GM19025 (cell line): ENCODE measurements around the gene C10orf95.

ENCODE experiments used
- ATAC-seq: cut with Tn5 transposase; IDR thresholded peaks from one replicate; pipeline ENCODE4 v1.9.1; 2021; ENCODE audit warnings: mild to moderate bottlenecking, low read depth, moderate library complexity; ENCODE audit not compliant: unreplicated experiment

Gene C10orf95

GRCh38 chr10:102435529-102436233 is 15.7 kb downstream of the C10orf95 start:
- ATAC-seq, result no peak

- no peak for ATAC-seq
Measured at GRCh38 chr10:102435133-102435497, 16.2 kb downstream of the C10orf95 start.

GRCh38 chr10:102434394-102435132 is 16.8 kb downstream of the C10orf95 start:
- no peak for ATAC-seq

GRCh38 chr10:102433619-102434046 is 17.7 kb downstream of the C10orf95 start:
- no peak for ATAC-seq

- ATAC-seq, result peak; percentile 85
Measured at GRCh38 chr10:102432162-102432950, 19.0 kb downstream of the C10orf95 start, which contains the start of gene CUEDC2. Gene CUEDC2 (minus strand): TSS chr10:102432574. CDS start chr10:102425188, 7,386 bp downstream.

GRCh38 chr10:102431452-102432124 is 19.8 kb downstream of the C10orf95 start:
- no peak for ATAC-seq

GRCh38 chr10:102429468-102429867 is 21.9 kb downstream of the C10orf95 start:
- ATAC-seq, result no peak

- ATAC-seq, result no peak
Measured at GRCh38 chr10:102426803-102427287, 24.5 kb downstream of the C10orf95 start.

- no peak for ATAC-seq
Measured at GRCh38 chr10:102425444-102425843, 25.9 kb downstream of the C10orf95 start.

GRCh38 chr10:102424916-102425315 is 26.4 kb downstream of the C10orf95 start:
- ATAC-seq, result no peak

- ATAC-seq, result no peak
Measured at GRCh38 chr10:102424145-102424544, 27.2 kb downstream of the C10orf95 start.

- no peak for ATAC-seq
Measured at GRCh38 chr10:102423372-102423968, 27.9 kb downstream of the C10orf95 start.

GRCh38 chr10:102422545-102423129 is 28.7 kb downstream of the C10orf95 start:
- ATAC-seq, result no peak

- ATAC-seq, result no peak
Measured at GRCh38 chr10:102421757-102422512, 29.4 kb downstream of the C10orf95 start.

- no peak for ATAC-seq
Measured at GRCh38 chr10:102421507-102421756, 29.9 kb downstream of the C10orf95 start.

- ATAC-seq, result peak; percentile 75
Measured at GRCh38 chr10:102420714-102421506, 30.4 kb downstream of the C10orf95 start, which contains the start of gene FBXL15. Gene FBXL15 (plus strand): TSS chr10:102420836. CDS start chr10:102421130, 294 bp downstream.

GRCh38 chr10:102420181-102420713 is 31.1 kb downstream of the C10orf95 start:
- no peak for ATAC-seq
